ENCODE measurements around the gene PROX1. TPM values are rescaled to one million over a fixed set of nuclear protein-coding genes. Genes with fewer than 3 reads are reported as not detected.

PROX1 gene
- total and polyA plus RNA-seq, 9 of the 15 experiments (the other 6 are each of a cell fraction or from before 2014, with no cell fraction given): 0.14 to 0.22 TPM; not detected in 7

GRCh38 chr1:214003233-214003632 is 15.5 kb downstream of the PROX1 start (continued):
- no peak for TF ChIP-seq THRB (CRISPR knock-in tag; conservative IDR thresholded peaks at IDR 0.05)
- TF ChIP-seq CHD4 (IDR thresholded peaks at IDR 0.05; ENCODE audit: insufficient read depth, insufficient replicate concordance, low read depth, low read length, poor library complexity, severe bottlenecking): no peak
- TF ChIP-seq HMGN3 (IDR thresholded peaks at IDR 0.05; ENCODE audit: borderline replicate concordance, extremely low read depth, insufficient read length, low read depth, low read length): no peak
- TF ChIP-seq ID3 (CRISPR knock-in tag; IDR thresholded peaks at IDR 0.05): no peak
- no peak for TF ChIP-seq ID3 (tag; IDR thresholded peaks at IDR 0.05)
- no peak for TF ChIP-seq PHF20 (IDR thresholded peaks at IDR 0.05; ENCODE audit: partially characterized antibody)
- TF ChIP-seq RHOXF2B (CRISPR knock-in tag; conservative IDR thresholded peaks at IDR 0.05): no peak
- no peak for TF ChIP-seq YY1 (IDR thresholded peaks at IDR 0.05; ENCODE audit: borderline replicate concordance in 1 of 3, control insufficient read depth in 1 of 3, extremely low read depth in 1 of 3, insufficient read depth in 3 of 3, insufficient read length in 1 of 3, insufficient replicate concordance in 2 of 3, low read depth in 1 of 3, low read length in 2 of 3)
- peak; percentile 43; the same call in 1 of the 2 replicates for TF ChIP-seq PHB2 (IDR thresholded peaks at IDR 0.05; ENCODE audit: low read depth)
- TF ChIP-seq GTF2F1 (IDR thresholded peaks at IDR 0.05; ENCODE audit: low read depth, low read length): no peak
- TF ChIP-seq NR4A1 (CRISPR knock-in tag; IDR thresholded peaks at IDR 0.05): no peak
- no peak for TF ChIP-seq NR4A1 (tag; IDR thresholded peaks at IDR 0.05)
- no peak for TF ChIP-seq RUNX1 (IDR thresholded peaks at IDR 0.05; ENCODE audit: low read depth)
- TF ChIP-seq TCF3 (CRISPR knock-in tag; IDR thresholded peaks at IDR 0.05): peak; percentile 84
- TF ChIP-seq CBX2 (IDR thresholded peaks at IDR 0.05; ENCODE audit: insufficient read depth, low read length, poor library complexity, severe bottlenecking): no peak
- 0 out of 2 replicates have a peak, but pooled peaks have one; percentile 18 for TF ChIP-seq NFE2 (IDR thresholded peaks at IDR 0.05; ENCODE audit: low read depth)
- no peak for TF ChIP-seq EGR1 (conservative IDR thresholded peaks at IDR 0.05)
- no peak for TF ChIP-seq CCAR2 (IDR thresholded peaks at IDR 0.05; ENCODE audit: low read depth, low read length)
- TF ChIP-seq RCOR1 (IDR thresholded peaks at IDR 0.05; ENCODE audit: borderline replicate concordance in 1 of 2, low read depth in 2 of 2, low read length in 2 of 2): peak in 1 of 2 experiments; percentile 74; a peak in 2 of 4 replicates
- no peak for TF ChIP-seq ZNF518B (CRISPR knock-in tag; IDR thresholded peaks at IDR 0.05)
- TF ChIP-seq FOXJ2 (tag; IDR thresholded peaks at IDR 0.05): no peak
- no peak for TF ChIP-seq ESRRB (CRISPR knock-in tag; IDR thresholded peaks at IDR 0.05; ENCODE audit: borderline replicate concordance)
- TF ChIP-seq ZC3H8 (IDR thresholded peaks at IDR 0.05): no peak
- no peak for TF ChIP-seq BACH1 (tag; IDR thresholded peaks at IDR 0.05)
- TF ChIP-seq TAF1 (IDR thresholded peaks at IDR 0.05; ENCODE audit: control insufficient read depth, extremely low read depth, insufficient read depth, low read length, severe bottlenecking): no peak

Measured in K562 (cell line).